ENCODE data around the gene TYRP1.

- no peak for TF ChIP-seq MAX (IDR thresholded peaks at IDR 0.05; ENCODE audit: low read depth)
- no peak for TF ChIP-seq POLR2AphosphoS5 (IDR thresholded peaks at IDR 0.05; ENCODE audit: low read depth, low read length)
- no peak for TF ChIP-seq EZH2phosphoT487 (IDR thresholded peaks at IDR 0.05; ENCODE audit: borderline replicate concordance, low read depth)
- TF ChIP-seq CTCF (IDR thresholded peaks at IDR 0.05): no peak
- no peak for TF ChIP-seq USF1 (IDR thresholded peaks at IDR 0.05; ENCODE audit: borderline replicate concordance, low read depth)
Observed at GRCh38 chr9:12693141-12693540, at the start of gene TYRP1.
